Activated CD8-positive, alpha-beta T cell treated with anti-CD3 and anti-CD28 coated beads, Interleukin-2, amount 10 ng/mL, durations not matched to agents 7 days and 5 days (primary cell): ENCODE measurements around the gene DNAJC8. TPM values are rescaled to one million over a fixed set of nuclear protein-coding genes. Genes with fewer than 3 reads are reported as not detected.

ENCODE experiments used
- total RNA-seq, 2 experiments: library from RNA; stranded (reverse); gene quantifications; one replicate each; pipeline ENCODE4 v1.2.3, GENCODE V29; 2021

The DNAJC8 gene
- total RNA-seq, 2 experiments from 2014 or later = 121 to 124 TPM

Other genes with a start within 250 kb of the DNAJC8 start
- gene EYA3, start 144.4 kb downstream of the DNAJC8 start, total RNA-seq = 10 to 100 TPM; 33.5 to 34.5 TPM
- gene PTAFR, start 56.3 kb downstream of the DNAJC8 start, total RNA-seq = under 1 TPM; 0.47 to 0.50 TPM
- gene ATP5IF1, start 3.1 kb upstream of the DNAJC8 start, total RNA-seq = 100 to 1,000 TPM; 204 to 222 TPM
- 10 to 100 TPM; 12.5 to 12.6 TPM for gene SESN2, start 26.5 kb upstream of the DNAJC8 start, total RNA-seq
- gene MED18, start 96.0 kb upstream of the DNAJC8 start, total RNA-seq = 10 to 100 TPM; 18.4 to 21.7 TPM
- 10 to 100 TPM; 29.4 to 30.8 TPM for gene PHACTR4, start 136.7 kb upstream of the DNAJC8 start, total RNA-seq